Activated T-cell treated with anti-CD3 and anti-CD28 coated beads, Interleukin-2, amount 50 U/mL, for 48 hours (primary cell): ENCODE data around the gene PADI6.
"Not testable (repeated sequence)": the region's sequence is repeated elsewhere in the genome, so short reads cannot be mapped to it uniquely, and the experiment has no call there.

Experiments used
- DNase-seq, 2 experiments: peaks; one replicate each; pipeline ENCODE4 v3.0.0-alpha.2; 2020

Gene PADI6

DNA sequence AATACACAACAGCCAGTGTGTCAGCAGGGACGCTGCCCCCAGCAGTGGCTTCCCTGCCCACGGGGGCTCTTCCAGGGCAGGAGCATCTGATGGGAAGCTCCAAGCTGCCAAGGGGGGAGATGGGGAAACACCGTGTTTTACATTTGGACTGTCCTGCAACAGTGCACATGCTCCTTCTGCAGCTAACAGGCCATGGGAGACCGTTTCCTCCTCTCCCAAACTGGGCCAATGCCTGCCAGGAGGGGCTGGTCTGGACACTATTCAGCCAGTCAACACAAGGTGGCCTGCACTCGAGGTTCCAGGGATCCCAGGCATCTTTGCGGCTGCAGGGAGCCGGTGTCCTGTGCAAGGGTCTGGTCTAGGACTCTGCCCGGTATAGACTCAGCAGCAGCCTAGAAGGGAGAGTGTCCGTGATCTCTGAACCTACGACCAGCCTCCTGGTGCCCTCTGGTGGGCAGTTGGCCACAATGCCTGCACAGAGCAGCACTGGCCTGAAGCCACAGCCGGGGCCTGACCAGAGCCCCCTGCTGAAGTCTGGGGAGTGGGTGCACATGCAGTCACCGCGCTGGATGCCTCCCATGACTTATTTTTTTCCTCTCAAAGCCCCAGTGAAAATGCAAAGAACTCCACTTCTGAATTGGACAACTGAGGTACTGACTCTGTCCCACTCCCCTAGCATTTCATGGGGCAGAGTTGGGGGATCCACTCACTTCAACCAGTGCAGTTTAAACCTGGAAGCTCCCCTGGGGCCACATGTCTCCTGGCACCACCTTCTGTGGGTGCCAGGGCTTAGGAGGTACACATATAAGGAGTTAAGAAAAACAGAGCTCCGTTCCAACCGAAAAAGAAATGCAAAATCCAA lies 34.1 kb downstream of the PADI6 start:
- peak; percentile 64 to 74 for DNase-seq

DNA sequence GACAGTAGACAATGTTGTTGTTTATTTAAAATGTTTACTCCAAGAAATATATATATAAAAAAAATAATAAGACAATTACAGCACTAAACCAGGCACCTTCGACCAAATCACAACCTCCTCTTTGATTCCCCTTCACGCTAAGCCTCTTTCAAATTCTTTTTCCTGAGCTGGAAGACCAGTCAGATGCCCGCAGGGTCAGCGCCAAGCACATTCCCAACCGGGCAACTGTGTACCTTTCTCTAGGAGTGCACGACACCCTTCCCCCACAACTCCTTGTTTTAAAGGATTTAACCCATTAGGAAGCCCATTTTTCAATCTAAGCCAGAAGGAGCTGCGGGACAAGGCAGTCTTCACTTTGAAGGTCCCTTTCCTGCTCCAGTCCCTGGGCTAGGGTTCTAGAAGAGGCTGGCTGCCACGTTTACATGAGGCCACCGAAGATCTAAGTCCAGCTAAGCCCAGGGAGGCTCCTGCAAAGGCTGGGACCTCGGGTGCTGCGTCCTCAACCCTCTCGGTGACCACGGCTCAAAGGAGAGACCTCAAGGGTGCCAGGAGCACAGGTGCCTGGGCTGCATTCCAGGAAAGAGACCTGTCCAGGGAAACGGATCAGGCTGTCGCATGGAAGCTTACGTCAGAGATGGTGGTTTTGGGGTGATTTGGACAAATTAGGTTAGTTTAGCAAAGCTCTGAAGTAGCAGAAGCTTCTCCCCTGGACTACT lies 34.9 kb downstream of the PADI6 start:
- DNase-seq, result not testable (repeated sequence)

DNA sequence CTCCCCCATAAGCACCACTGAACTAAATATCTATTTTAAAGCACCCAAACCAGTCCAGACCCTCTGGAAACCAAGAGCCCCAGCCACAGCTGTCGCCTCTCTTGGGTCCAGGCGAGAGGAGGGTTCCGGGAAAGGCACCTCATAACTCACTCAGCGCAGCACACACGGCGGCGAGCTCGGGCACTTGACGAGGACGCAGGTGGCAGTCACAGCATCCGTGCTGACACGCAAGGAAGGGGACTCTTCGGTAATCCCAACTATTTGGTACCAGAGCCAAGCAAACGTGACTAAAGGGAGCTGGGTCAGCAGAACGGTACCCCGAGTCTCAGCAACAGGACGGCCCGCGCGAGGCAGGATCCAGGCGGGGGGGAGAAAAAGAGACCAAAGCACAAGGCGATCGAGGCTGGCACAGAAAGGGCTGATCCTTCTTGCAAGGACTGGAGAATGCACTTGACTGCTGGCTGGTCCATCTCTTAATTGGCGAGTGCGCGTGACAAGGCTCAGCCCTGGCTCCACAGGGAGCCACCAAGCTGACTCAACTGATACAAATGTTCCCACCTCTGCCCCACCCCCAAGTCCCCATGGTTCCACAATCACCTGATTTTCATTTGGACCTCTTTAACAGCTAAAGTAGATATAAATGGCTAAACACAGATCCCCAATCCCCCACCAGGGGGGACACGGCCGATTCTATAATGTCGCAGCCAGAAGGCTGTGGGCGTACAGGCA lies 36.0 kb downstream of the PADI6 start:
- not testable (repeated sequence) for DNase-seq

DNA sequence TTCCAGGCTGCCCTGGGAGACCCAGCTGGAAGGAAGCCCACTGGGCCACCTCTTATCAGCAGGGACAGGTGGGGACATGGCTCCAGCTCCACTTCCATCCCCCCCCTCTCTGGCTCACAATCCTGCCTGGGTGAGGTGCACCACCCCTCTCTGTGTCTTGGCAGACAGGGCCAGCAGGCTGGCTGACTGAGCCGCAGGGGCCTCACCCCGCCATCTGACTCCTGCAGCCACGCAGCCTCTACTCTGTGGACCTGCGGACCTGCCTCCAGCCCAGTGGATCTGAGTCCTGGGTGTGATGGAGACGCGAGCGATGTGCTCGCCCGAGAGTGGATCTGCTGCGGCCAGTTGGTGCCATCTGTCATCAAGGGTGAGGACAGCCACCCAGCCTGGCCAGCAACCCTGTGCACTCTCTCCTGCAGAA lies 37.4 kb downstream of the PADI6 start:
- no peak for DNase-seq

DNA sequence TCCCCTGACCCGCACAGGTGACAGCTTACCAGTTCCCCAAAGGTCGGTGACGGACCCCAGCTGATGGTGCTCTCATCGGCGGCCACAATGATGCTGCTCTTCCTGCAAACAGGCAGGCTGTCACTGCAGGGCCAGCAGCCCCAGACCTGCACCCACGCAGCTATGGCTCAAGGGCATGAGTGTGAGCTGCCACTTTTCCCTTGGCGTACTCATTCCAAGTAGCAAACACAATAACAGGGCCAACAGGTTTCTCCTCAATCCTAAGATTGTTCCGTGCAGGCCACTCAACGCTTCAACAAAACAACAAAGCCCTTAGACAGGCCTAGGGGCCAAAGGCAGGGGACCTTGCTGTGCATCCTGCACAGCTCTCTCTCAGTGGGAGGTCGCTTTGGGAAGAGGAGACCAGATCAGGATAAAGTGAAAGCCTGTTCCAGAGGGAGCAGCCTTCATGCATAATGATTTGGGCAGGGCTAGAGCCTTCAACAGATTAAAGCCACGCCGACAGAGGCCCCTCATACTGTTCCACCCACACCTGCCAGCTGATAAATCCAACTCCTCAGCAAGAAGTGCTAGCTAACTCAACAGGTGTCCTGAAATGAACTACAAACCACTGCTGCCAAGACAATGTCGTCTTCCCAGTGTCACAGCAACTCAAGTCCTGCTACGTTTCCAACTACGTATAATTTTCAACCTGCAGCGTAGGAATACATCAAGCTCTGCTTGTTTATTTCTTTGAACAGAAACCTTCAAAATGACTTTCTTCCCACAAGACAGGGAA lies 40.3 kb downstream of the PADI6 start:
- no peak for DNase-seq

DNA sequence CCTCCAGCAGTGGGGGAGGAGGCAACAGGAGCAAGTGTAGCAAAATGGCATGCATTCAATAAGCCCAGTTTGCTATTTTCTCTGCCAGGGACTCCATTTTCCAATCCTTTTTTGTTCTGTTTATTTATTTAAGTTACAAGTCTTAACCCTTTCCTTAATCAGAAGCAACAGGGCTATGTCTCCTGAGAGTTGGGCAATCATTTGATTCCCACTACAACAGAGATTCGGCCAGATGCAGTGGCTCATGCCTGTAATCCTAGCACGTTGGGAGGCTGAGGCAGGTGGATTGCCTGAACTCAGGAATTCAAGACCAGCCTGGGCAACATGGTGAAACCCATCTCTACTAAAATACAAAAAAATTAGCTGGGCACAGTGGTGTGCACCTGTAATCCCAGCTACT lies 42.0 kb downstream of the PADI6 start:
- DNase-seq, result no peak

DNA sequence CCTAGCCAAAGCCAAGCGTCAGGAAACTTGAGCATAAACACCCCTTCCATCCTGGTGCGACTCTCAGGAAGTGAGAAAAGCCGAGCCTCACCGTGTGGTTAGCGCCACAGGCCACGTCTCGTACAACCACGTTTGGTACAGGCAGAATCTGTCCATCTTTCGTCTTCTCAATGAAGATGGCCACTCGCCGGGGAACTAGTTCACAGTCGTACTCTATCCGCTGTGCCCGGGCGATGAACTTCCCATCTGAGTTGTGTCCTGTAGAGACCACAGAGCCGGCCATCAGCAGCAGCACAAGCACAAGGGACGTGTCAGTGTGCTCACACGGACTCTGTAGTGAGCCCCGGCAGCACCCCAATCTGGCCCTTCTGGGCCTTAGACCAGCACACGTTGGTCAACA lies 44.4 kb downstream of the PADI6 start:
- no peak for DNase-seq

DNA sequence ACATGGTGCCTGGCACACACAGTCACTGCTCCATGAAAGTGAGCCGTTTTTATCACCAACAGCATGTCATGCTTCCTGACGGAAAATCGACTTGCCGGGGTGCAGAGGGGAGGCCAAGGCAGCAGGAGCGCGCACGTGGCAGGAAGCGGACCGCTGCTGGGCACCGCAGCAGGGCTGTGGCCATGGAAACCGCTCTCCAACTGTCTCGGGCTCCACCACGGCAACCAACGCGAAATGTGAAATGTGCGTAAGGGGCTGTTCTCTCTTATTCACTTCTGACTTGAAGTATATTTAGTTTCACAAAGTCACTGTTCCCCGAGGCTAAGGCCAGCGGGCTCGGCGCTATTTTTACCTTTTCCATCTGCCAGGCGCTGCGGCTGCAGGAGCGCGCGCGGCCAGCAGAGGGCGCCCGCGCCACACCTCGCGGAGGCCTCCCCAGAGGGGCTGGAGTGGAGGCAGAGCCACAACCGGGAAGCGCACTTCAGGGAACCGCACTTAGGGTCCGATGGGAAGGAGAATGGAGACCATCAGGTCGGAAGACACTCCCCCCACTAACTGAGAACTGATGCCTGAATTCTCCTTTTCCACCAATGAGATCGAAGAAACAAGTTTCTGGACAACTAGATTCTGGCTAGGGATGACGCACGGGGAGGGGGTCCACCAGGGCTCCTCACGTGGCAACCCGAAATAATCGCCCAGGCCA lies 47.8 kb downstream of the PADI6 start:
- DNase-seq, result peak; percentile 80 to 81

DNA sequence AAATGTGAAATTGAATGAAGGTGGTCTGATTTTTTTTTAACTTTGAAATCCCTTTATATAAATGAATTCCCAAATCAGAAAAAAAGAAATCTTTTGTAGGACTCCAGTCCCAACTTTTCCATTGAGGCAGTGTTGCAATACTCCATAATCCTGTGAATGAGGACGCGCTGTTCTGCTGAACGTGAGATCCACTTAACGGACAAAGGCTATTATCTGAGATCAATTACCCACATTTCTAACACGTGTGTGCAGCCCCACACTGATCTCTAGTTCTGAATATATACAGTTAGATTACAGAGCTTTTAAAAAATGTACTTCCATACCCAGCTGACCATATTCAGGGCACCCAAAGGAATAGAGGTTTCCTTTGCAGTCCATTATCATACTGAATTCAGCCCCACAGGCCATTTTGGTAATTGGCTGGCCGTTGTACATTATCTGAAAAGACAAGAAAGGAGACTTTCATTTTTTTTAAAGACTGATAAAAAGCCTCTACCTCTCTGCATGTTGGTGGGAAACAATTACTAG lies 48.5 kb downstream of the PADI6 start:
- DNase-seq, result no peak

DNA sequence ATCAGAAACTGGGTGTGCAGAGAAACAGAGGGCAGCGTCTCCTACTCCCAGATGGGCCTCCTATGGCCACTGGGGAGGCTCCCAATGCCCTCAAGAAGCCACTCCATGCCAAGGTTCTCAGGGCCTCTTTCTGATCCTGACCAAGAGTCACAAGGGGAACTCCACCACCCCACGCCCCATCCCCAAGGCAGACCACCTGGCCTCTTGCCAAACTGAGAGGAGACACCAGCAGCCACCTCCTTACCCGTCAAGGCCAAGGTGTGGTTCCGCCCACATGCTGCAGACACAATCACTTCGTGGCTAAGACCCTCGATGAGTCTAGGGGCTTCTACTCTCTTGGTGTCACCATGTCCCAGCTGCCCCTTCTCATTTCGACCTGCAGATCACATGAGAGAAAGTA lies 50.5 kb downstream of the PADI6 start:
- no peak for DNase-seq

DNA sequence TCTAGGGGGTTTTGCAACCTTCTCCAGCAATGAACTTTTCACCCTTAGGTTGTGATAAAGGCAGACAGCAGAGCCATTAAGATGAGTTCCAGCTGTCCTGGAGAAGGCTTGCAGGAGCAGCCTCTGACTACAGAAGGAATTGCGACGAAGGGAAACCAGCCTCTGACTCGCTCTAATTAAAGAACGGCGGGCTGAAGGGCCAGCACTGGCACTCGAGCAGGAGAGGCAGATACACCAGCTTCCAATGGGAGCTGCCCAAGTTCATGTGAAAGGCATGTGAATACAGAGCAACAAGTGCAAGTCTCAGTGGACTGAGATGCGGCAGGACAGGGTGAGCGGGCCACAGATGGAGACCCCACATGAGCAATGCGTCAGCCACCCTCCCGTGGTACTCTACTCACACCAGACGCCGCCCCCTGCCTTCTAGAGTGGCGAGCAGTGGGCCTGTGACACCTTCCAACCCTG lies 51.8 kb downstream of the PADI6 start:
- no peak for DNase-seq

DNA sequence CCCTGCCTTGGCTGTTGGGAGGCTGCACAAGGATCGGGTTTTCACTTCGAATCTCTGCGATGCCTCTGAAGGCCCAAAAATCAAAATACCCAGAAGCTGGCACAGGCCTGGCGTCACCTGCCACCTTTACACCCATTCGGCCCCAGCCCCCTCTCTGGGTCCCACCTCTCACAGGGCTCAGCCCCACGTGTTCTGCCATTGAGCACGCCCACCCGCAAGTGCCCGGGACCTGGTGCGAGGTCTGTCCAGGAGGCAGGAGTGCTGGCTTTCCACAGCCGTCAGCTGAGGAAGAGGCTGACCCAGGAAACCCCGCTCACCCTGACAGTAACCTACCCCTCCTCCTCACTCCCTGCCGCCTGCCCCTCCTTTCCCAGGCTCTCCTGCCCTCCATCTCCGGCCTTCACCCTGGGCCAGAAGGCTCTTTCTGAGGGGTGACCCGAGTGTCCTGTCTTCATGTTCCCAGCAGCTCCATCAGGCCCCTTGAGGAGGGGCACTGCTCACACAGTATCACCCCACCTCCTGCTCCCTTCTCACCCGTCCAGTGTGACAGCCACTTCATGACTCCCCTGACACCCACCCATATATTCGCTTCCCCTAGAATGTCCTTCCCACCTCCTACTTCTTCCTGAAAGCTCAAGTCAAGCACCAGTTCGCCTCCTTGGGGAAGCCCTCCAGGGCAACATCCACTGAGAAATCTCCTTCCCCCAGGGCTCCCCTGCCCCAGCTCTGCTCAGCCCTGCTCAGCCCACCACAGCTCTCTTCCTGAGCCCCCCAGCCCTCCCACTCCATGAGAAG lies 54.0 kb downstream of the PADI6 start:
- no peak for DNase-seq

DNA sequence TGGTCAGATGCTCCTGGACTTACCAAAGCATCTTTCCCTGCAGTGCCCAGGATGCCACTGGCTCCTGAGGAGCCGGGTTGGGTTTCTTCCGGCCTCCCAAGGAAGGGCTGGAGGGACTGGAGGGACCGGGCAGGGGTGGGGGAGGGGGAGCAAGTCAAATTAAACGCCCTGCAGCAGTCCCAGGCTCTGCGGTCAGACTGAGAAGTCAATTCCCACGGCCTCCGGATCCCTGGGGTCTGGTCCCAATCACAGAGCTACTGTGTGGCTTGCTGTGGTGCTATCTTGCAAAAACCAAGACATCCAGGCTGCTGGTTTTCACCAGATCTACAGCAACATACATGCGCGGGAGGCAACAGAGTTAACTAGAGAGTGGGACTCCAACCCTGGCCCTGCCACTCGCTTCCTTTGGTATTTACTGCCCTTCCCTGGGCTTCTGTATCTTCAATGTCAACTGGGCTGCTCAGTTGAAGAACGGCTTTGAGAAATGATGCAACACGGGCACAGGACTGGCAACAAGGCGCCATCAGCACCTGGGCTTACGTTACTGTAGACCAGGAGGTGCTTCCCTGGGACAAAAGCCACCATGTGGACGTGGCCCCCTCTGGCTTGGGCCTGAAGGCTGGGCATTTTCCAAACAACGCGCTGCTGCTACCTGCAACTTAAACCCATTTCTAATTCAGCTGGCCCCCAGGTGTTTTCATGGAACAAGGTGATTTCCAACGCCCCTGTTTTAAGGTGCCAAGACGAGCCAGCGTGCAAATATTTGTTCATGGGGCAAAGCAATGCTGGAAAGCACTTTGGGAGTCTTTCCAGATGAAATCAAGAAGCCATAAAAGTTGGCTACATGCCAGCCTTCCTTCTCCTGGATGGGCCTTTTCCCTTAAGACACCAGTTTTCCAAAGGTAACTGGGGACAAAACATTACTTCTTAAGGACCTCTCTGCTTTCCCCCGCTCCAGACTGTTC lies 56.0 kb downstream of the PADI6 start:
- no peak for DNase-seq

DNA sequence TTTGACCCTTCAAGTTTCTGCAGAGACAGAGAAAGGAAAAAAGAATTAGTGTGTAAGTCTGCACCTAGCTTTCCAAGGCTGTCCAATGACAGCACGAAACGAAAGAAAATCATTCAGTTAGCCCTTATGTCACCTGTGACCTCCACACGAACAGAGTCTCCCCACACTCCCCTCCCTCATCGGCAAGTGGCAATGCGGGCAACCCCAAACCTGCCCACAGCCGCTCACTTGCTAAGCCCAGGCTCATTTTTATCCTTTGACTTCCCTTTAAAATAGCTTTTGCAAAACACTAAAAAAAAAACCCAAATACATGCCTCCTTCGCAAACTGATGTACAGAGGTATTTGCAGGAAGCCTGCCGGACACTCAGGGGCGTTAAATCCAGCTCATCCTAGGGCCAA lies 57.2 kb downstream of the PADI6 start:
- DNase-seq, result no peak

DNA sequence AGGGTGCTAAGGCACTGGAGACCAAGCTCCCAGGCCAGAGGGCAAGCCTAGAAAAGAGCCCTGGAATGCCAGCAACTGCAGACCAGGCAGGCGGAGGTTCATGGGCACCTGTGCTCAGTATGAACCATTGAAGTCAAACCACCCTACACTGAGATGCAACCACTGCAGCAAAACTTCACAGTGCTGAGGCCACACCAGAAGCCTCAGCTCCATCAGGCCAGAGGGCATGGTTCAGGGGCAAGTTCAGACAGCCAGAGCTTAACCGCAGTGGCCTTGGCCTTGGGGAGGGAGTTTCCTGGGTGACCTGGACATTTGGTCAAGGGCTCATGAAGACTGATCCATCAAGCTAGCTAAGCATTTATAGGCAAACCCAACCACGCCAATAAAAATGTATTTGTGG lies 60.4 kb downstream of the PADI6 start:
- DNase-seq, result no peak

DNA sequence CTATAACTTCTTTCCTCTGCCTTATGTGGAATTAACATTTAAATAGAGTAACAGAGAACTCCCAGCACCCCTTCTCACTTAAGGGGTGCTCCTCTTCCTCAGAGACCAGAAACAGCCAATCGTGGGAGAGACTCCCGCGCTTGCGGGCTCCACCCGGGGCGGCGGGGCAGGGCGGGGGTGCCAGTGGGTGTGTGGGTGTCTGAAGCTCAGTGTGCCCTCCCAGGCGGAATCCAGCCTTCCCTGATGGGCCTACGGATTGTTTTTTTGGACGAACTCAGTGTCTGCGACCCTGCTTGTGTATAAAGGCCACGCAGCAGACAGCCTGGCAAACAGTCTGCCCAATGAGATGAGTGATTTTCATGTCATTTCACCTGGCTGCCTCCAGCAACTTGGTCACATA lies 61.3 kb downstream of the PADI6 start:
- DNase-seq, result no peak

DNA sequence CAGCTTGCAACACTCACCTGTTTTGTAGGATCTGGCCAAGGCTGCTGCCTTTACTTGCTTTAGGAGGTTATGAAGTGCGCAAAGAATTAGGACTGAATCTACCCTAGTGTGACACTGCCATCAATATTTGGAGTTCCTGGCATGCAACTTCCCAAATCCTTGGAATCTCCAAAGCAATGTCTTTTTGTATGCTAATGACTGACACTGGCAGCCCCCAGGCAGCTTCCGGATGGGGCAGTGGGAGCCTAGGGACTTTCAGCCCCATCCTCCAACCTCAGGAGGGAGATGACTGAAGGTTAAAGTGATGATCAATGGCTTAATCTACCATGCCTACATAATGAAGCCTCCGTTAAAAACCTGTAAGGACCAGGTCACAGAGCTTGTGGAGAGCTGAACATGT lies 62.0 kb downstream of the PADI6 start:
- no peak for DNase-seq

DNA sequence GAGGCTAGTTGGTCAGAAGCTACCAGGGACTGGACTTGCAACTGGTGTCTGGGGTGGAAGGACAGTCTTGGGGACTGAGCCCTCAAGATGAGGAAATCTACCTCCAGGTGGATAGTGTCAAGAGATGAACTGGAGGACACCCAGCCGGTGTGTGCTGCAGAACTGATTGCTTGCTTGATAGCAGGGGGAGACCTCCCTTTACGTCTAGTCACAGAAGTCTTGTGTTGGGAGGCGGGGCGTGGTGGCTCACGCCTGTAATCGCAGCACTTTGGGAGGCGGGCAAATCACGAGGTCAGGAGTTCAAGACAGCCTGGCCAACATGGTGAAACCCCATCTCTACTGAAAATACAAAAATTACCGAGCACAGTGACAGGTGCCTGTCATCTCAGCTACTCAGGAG lies 62.6 kb downstream of the PADI6 start:
- DNase-seq, result no peak

DNA sequence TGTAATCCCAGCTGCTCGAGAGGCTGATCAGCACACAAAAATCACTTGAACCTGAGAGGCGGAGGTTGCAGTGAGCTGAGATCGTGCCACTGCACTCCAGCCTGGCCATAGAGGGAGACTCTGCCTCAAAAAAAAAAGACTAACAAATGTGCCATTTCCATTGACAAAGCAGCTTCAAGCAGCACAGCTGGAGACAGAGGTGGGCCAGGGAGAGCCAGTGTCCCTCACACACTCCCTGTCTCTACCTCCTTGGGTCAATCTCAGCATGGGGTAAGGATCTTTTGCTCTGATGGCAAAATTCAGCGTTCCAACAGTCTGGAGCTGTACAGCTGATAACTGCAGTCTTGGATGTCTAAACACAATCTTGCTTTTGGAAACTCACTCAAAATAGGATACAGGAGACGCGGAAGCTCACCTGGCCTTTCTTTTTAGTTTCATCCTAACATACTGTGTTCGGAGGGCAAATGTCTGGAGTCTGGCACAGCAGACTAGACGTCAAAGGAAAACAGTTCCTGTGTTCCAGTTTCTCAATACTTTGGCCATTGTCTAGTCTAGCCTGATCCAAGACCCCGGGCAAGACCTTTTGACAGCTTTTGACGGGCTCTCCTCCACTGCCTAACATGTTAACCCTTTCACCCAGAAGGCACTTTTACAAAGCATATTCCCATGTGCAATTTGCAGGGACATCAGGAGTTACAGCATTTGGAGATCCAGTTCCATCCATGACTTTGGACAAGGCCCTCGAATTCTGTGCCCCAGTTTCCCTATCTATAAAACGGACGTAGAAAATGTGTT lies 64.6 kb downstream of the PADI6 start:
- no peak for DNase-seq
